Activated naive CD4-positive, alpha-beta T cell treated with anti-CD3 and anti-CD28 coated beads, Interleukin-2, amount 50 U/mL, for 72 hours (primary cell): ENCODE data around the gene TFPI. TPM values are rescaled to one million over a fixed set of nuclear protein-coding genes. Genes with fewer than 3 reads are reported as not detected.
"Not testable (repeated sequence)": the region's sequence is repeated elsewhere in the genome, so short reads cannot be mapped to it uniquely, and the experiment has no call there.

Experiments used
- ATAC-seq, 2 donors: fragments of 150-1000 bp; cut with Tn5 transposase; 2 replicates each; pipeline ENCODE4 v1.10.0; 2021; ENCODE audit warnings: mild to moderate bottlenecking in 2 of 2, moderate library complexity in 2 of 2
- DNase-seq, 2 donors: peaks; one replicate each; pipeline ENCODE4 v3.0.0; 2021 to 2022; ENCODE audit warnings: low spot score in 2 of 2
- H3K27ac Mint-ChIP-seq, 2 donors: one replicate each; pipeline ENCODE4 v1.8.0; 2022; ENCODE audit warnings: mild to moderate bottlenecking in 2 of 2, mixed read lengths in 2 of 2
- H3K36me3 Mint-ChIP-seq, 2 donors: one replicate each; pipeline ENCODE4 v1.8.0; 2022; ENCODE audit warnings: mixed read lengths in 2 of 2
- H3K9me3 Mint-ChIP-seq, 2 donors: one replicate each; pipeline ENCODE4 v1.8.0; 2022; ENCODE audit warnings: mixed read lengths in 2 of 2
- total RNA-seq, 2 donors: library from RNA; stranded (reverse); gene quantifications; one replicate each; pipeline ENCODE4 v1.2.3, GENCODE V29; 2022

TFPI gene
- total RNA-seq, 2 donors from 2014 or later: 0.34 TPM; not detected in 1

DNA sequence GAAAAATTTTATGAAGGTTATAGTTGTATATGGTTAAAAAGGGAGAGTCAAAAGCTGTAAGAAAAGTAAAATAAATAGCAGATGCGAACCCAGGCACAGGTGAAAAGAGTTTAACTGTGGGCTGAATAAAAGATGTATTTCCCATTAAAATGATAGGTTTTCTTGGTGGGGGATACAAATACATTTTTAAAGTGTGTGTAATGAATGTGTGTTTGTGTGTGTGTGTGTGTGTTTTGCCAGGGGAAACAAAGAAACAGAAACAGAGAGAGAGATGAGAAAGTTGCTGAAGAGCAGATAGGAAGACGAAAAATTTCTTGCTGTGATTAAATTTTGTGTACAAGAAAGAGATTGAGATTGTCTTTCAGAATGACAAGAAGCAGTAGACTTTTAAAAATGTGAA lies 12.1 kb downstream of the TFPI start:
- H3K36me3 Mint-ChIP-seq: no peaks in the 10 kb centered on the region
- DNase-seq (no peak), ATAC-seq (no peak)
- H3K27ac Mint-ChIP-seq: no peak overlapping the region
- no peaks in the 10 kb centered on the region for H3K9me3 Mint-ChIP-seq

DNA sequence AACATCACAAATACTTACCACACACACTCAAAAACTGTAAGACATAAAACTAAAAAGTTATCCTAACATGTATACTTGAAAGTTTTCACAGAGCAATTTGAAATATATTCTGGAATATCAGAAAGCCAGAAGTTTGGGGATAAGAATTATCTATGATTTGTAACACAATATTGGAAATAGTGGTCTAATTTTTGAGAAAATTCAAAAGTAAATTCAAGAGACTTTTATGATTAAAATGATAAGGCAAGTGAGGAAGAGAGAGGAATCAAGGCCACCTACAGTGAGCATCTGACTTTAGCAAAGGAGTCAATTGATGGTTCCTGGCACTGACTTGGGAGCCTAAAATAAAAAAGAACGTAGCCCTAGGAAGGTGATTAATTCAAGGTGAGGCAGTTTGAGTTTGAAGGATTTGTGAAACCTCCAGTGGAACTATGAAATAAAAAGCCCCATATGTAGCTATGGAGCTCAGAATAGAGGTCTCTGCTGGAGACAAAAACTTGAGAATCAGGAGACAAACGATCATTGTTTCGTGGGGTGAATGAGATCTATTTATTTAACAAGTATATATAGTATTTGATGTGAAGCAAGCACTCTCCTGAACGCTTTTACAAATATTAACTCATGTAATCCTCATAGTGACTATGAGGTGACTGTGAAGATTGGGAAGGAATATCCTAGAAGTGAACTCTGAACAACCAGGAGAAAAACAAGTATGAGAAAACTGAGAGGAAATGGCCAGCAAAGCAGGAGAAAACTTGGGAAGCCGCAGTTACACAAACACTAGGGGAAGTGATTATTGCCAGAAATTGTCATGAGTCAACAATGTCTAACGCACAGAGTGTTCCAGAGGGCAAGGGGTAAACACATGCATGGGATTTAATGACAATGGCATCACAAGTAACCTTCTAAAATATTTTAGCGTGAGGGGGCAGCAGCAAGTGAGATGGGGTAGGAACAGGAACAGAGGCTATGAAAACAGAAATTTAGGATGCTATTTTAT lies 12.8 kb downstream of the TFPI start:
- Mint-ChIP-seq H3K27ac (no peak overlapping the region), H3K9me3 (no peaks in the 10 kb centered on the region), H3K36me3 (no peaks in the 10 kb centered on the region)
- ATAC-seq: no peak
- no peak for DNase-seq

GRCh38 chr2:187538222-187538621 lies 16.0 kb downstream of the TFPI start:
- ATAC-seq, H3K36me3 Mint-ChIP-seq, H3K27ac Mint-ChIP-seq, DNase-seq: not testable (repeated sequence)
- H3K9me3 Mint-ChIP-seq: peaks cover 14% of the 10 kb centered on the region in 2 donors

DNA sequence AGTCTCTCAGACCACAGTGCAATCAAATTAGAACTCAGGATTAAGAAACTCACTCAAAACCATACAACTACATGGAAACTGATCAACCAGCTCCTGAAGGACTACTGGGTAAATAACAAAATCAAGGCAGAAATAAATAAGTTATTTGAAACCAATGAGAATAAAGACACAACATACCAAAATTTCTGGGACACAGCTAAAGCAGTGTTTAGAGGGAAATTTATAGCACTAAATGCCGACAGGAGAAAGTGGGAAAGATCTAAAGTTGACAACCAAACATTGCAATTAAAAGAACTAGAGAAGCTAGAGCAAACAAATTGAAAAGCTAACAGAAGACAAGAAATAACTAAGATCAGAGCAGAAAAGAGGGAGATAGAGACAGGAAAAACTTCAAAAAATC lies 18.9 kb downstream of the TFPI start:
- ATAC-seq, H3K36me3 Mint-ChIP-seq, H3K27ac Mint-ChIP-seq, DNase-seq: not testable (repeated sequence)
- H3K9me3 Mint-ChIP-seq: peaks cover 14% of the 10 kb centered on the region in 2 donors

- peaks cover 0 to 7% of the 10 kb centered on the region in 2 donors for H3K36me3 Mint-ChIP-seq
- no peak for ATAC-seq
- peaks cover 14% of the 10 kb centered on the region in 2 donors for H3K9me3 Mint-ChIP-seq
- DNase-seq: no peak
- H3K27ac Mint-ChIP-seq: no peak overlapping the region
Observed at GRCh38 chr2:187532333-187533120, 21.7 kb downstream of the TFPI start.

GRCh38 chr2:187529977-187530721 lies 24.1 kb downstream of the TFPI start:
- Mint-ChIP-seq H3K36me3 (peaks cover 0 to 2% of the 10 kb centered on the region in 2 donors), H3K9me3 (peaks cover 8% of the 10 kb centered on the region in 2 donors), H3K27ac (no peak overlapping the region)
- DNase-seq (no peak), ATAC-seq (no peak)

DNA sequence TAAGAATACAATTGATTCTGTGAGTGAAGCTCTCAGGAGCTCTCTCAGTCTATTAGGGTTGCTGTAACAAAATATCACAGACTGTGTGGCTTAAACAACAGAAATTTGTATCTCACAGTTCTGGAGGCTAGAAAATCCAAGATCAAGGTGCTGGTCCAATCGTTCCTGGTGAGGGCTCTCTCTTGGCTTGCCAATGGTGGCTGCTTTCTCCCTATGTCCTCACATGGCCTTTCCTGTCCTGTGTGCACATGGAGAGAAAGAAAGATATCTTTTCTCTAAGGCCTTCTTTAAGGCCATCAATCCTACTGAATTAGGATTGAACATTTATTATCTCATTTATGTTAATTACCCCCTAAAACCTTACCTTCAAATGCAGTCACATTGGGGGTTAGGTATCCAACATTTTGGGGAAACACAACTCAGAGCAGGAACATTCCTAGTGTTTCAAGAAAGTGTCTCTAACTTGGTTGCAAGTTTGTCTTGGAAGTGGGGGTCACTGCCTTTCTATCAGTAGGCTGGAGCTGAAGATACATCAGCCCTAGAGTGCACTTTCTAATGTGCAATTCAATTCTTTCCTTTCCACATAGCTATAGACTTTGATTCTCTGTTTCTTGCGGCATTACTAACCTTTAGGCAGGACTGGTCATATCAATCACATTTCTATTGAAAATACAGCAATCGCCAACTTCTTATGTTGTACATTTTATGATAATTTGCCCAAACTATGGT lies 24.8 kb downstream of the TFPI start:
- H3K36me3 Mint-ChIP-seq: no peaks in the 10 kb centered on the region
- DNase-seq (no peak), ATAC-seq (no peak)
- H3K9me3 Mint-ChIP-seq: peaks cover under 1 to 6% of the 10 kb centered on the region in 2 donors
- no peak overlapping the region for H3K27ac Mint-ChIP-seq

GRCh38 chr2:187528042-187528441 lies 26.2 kb downstream of the TFPI start:
- DNase-seq (no peak), ATAC-seq (no peak)
- H3K27ac Mint-ChIP-seq: no peak overlapping the region
- no peaks in the 10 kb centered on the region for H3K36me3 Mint-ChIP-seq
- no peaks in the 10 kb centered on the region for H3K9me3 Mint-ChIP-seq

GRCh38 chr2:187527262-187527661 lies 27.0 kb downstream of the TFPI start:
- no peaks in the 10 kb centered on the region for H3K9me3 Mint-ChIP-seq
- no peak for DNase-seq

GRCh38 chr2:187526792-187527191 lies 27.4 kb downstream of the TFPI start:
- no peaks in the 10 kb centered on the region for H3K9me3 Mint-ChIP-seq
- H3K27ac Mint-ChIP-seq: no peak overlapping the region
- ATAC-seq: no peak
- no peak for DNase-seq
- H3K36me3 Mint-ChIP-seq: no peaks in the 10 kb centered on the region

More at GRCh38 chr2:187527262-187527661, 27.0 kb downstream of the TFPI start:
- Mint-ChIP-seq H3K27ac (no peak overlapping the region), H3K36me3 (no peaks in the 10 kb centered on the region)
- no peak for ATAC-seq

DNA sequence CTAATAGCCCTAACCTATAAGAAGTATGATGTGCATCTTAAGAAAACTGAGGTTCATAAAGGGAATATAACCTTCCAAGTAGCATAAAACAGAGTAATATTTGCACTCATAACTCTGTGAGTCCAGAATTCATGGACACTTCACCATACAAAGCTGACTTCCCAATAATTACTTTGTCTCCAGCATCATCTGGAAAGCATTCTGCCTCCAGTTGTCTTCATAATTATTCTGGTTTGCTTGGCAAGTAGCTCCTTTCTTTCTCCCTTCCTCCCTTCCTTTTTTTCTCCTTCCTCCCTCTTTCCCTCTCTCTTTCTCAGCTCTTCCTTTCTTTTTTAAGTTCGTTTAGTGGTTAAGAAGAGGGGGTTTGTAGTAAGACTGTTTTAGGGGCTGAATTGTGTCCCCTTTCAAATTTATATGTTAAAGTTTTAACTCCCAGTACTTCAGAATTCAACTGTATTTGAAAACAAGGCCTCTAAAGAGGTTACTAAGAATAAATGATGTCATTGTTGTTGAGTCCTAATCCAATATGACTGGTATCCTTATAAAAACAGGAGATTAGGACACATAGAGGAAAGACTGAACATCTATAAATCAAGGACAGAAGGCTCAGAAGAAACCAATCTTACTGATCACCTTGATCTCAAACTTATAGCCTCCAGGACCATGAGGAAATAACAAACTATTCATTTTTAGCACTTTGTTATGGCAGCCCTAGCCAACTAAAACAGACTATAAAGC lies 28.9 kb downstream of the TFPI start:
- ATAC-seq (no peak), DNase-seq (no peak)
- Mint-ChIP-seq H3K36me3 (no peaks in the 10 kb centered on the region), H3K9me3 (no peaks in the 10 kb centered on the region), H3K27ac (no peak overlapping the region)

DNA sequence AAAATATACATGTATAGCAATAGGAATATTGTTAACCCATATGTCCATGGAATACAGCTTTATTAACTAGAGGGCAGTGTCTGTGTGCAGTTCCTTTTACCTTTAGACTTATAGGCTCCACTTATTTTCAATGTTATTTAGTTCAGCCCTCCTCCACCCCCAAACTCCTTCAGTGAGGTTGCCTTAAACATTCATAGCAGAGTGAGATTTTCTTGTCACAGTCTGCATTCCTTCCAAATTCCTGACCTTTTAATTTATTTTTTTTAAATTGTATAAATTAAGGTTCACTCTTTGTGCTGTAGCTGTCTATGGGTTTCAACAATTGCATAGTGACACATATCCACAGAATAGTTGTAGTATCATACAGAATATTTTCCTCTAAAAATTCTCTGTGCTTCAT lies 30.9 kb downstream of the TFPI start:
- Mint-ChIP-seq H3K27ac (no peak overlapping the region), H3K36me3 (peaks cover 0 to 4% of the 10 kb centered on the region in 2 donors), H3K9me3 (peaks cover 0 to 5% of the 10 kb centered on the region in 2 donors)
- no peak for ATAC-seq
- no peak for DNase-seq

- DNase-seq (no peak), ATAC-seq (no peak)
- Mint-ChIP-seq H3K9me3 (peaks cover 4 to 15% of the 10 kb centered on the region in 2 donors), H3K36me3 (peaks cover 0 to 13% of the 10 kb centered on the region in 2 donors), H3K27ac (no peak overlapping the region)
Observed at GRCh38 chr2:187520121-187520624, 34.1 kb downstream of the TFPI start.

- Mint-ChIP-seq H3K27ac (no peak overlapping the region), H3K9me3 (peaks cover 4 to 15% of the 10 kb centered on the region in 2 donors), H3K36me3 (peaks cover 0 to 13% of the 10 kb centered on the region in 2 donors)
- ATAC-seq (no peak), DNase-seq (no peak)
Observed at GRCh38 chr2:187519419-187520120, 34.7 kb downstream of the TFPI start.
